Upper lobe of left lung (tissue), 6 donors: ENCODE results near the gene KRT33A. TPM values are rescaled to one million over a fixed set of nuclear protein-coding genes. Genes with fewer than 3 reads are reported as not detected.

Experiments
- ATAC-seq, 2 donors: fragments of 200-7000 bp; cut with Tn5 transposase; one replicate each; pipeline ENCODE4 v1.9.1; 2022; ENCODE audit warnings: mild to moderate bottlenecking in 2 of 2, moderate library complexity in 2 of 2; ENCODE audit not compliant: low FRiP score in 2 of 2
- DNase-seq, 2 donors: peaks; one replicate each; pipeline ENCODE4 v3.0.0-alpha.2; 2019 to 2020
- H3K27ac ChIP-seq, 4 donors: fragments of 200-600 bp; sonication (generic); one replicate each; pipeline ENCODE4 v1.5.1; 2016 to 2019
- H3K27me3 ChIP-seq, 4 donors: fragments of 200-600 bp; sonication (generic); one replicate each; pipeline ENCODE4 v1.5.1; 2017 to 2019
- H3K36me3 ChIP-seq, 4 donors: fragments of 200-600 bp; sonication (generic); one replicate each; pipeline ENCODE4 v1.5.1; 2016 to 2019
- H3K4me1 ChIP-seq, 4 donors: fragments of 200-600 bp; sonication (generic); one replicate each; pipeline ENCODE4 v1.5.1; 2018 to 2019
- H3K4me3 ChIP-seq, 4 donors: fragments of 200-600 bp; sonication (generic); one replicate each; pipeline ENCODE4 v1.5.1; 2017 to 2019; ENCODE audit warnings: mild to moderate bottlenecking in 2 of 4, moderate library complexity in 1 of 4
- H3K9me3 ChIP-seq, 4 donors: fragments of 200-600 bp; sonication (generic); one replicate each; pipeline ENCODE4 v1.5.1; 2018 to 2019
- CTCF ChIP-seq, 6 experiments: fragments of 450-650 bp in 4 of 6; fragments of 200-600 bp in 2 of 6; sonication (generic) in 2 of 6; IDR thresholded peaks; one replicate each; pipeline ENCODE4 v1.5.1; 2016 to 2019; ENCODE audit warnings: antibody characterized with exemption in 6 of 6
- EP300 ChIP-seq, 4 donors: sonication (generic); formaldehyde crosslinking; IDR thresholded peaks; one replicate each; pipeline ENCODE4 v1.5.1; 2017; ENCODE audit warnings: antibody characterized with exemption in 4 of 4, control low read depth in 2 of 4
- POLR2A ChIP-seq, 4 donors: fragments of 450-650 bp; IDR thresholded peaks; one replicate each; pipeline ENCODE4 v1.5.1; 2016 to 2017; ENCODE audit warnings: antibody characterized with exemption in 4 of 4, mild to moderate bottlenecking in 2 of 4
- POLR2AphosphoS5 ChIP-seq, 2 donors: sonication (generic); formaldehyde crosslinking; IDR thresholded peaks; one replicate each; pipeline ENCODE4 v1.5.1; 2017; ENCODE audit warnings: antibody characterized with exemption in 2 of 2
- WGBS, 2 donors: methylation state at CpG; one replicate each; pipeline ENCODE4 v1.1.5; 2017 to 2018; 5-methylcytosine and 5-hydroxymethylcytosine counted together
- total RNA-seq, 6 donors: library from RNA; depleted of rRNA in 4 of 6; stranded (reverse); fragments of >200 nt in 4 of 6; gene quantifications; one replicate each; pipeline versions ENCODE4 v1.1.0 to v1.2.1, GENCODE V29; 2016 to 2021
- donor health status: DM: no; HTN: no; CAD: no; lungs with moderate emphysema.
- donor health status: DM: no; HTN: yes; CAD: no; lungs with severe emphysema.

The KRT33A gene
- total RNA-seq, 6 donors from 2014 or later = not detected

GRCh38 chr17:41322903-41323895 lies 27.4 kb downstream of the KRT33A start:
- TF ChIP-seq CTCF (IDR thresholded peaks at IDR 0.05) (no peak), POLR2AphosphoS5 (IDR thresholded peaks at IDR 0.05) (no peak)
- no peaks in the 10 kb centered on the region for H3K36me3 ChIP-seq
- ATAC-seq (no peak), DNase-seq (no peak)
- H3K4me1 ChIP-seq = no peaks in the 10 kb centered on the region
- 82 to 89% methylated on average over 9 to 11 of the region's 11 CpGs for WGBS, 2 donors
- peaks cover 0 to 8% (median 0%) of the 10 kb centered on the region in 4 donors for H3K9me3 ChIP-seq
- H3K4me3 ChIP-seq = no peak overlapping the region
- H3K27ac ChIP-seq = no peak overlapping the region
- no peaks in the 10 kb centered on the region for H3K27me3 ChIP-seq

GRCh38 chr17:41322094-41322902 lies 28.3 kb downstream of the KRT33A start:
- no peak overlapping the region for H3K27ac ChIP-seq
- ATAC-seq (peak in 1 of 2 donors; percentile 48), DNase-seq (no peak)
- 40 to 42% methylated on average over 5 of the region's 5 CpGs for WGBS, 2 donors
- TF ChIP-seq POLR2AphosphoS5 (IDR thresholded peaks at IDR 0.05) (no peak), CTCF (IDR thresholded peaks at IDR 0.05) (peak; percentile 47 to 77 (median 64))
- H3K4me1 ChIP-seq = no peaks in the 10 kb centered on the region
- H3K4me3 ChIP-seq = no peak overlapping the region
- H3K36me3 ChIP-seq = no peaks in the 10 kb centered on the region
- no peaks in the 10 kb centered on the region for H3K27me3 ChIP-seq
- peaks cover 0 to 8% (median 0%) of the 10 kb centered on the region in 4 donors for H3K9me3 ChIP-seq

- Histone ChIP-seq H3K4me3 (no peak overlapping the region), H3K9me3 (peaks cover 0 to 8% (median 0%) of the 10 kb centered on the region in 4 donors), H3K4me1 (no peaks in the 10 kb centered on the region), H3K36me3 (no peaks in the 10 kb centered on the region), H3K27ac (no peak overlapping the region), H3K27me3 (no peaks in the 10 kb centered on the region)
- DNase-seq (no peak), ATAC-seq (no peak)
- TF ChIP-seq POLR2AphosphoS5 (IDR thresholded peaks at IDR 0.05) = no peak
- TF ChIP-seq POLR2A (IDR thresholded peaks at IDR 0.05) = no peak
- no peak for TF ChIP-seq CTCF (IDR thresholded peaks at IDR 0.05)
- no peak for TF ChIP-seq EP300 (IDR thresholded peaks at IDR 0.05)
- 46 to 86% methylated on average over 2 of the region's 2 CpGs for WGBS, 2 donors
These were observed 32.4 kb downstream of the KRT33A start for GRCh38 chr17:41318231-41318630.

GRCh38 chr17:41315814-41316445 lies 34.7 kb downstream of the KRT33A start:
- Histone ChIP-seq H3K4me1 (no peaks in the 10 kb centered on the region), H3K4me3 (no peak overlapping the region), H3K27me3 (no peaks in the 10 kb centered on the region), H3K9me3 (peaks cover 0 to 8% (median 0%) of the 10 kb centered on the region in 4 donors), H3K27ac (no peak overlapping the region), H3K36me3 (no peaks in the 10 kb centered on the region)
- 77 to 87% methylated on average over 17 of the region's 17 CpGs for WGBS, 2 donors
- TF ChIP-seq EP300 (IDR thresholded peaks at IDR 0.05) (no peak), POLR2A (IDR thresholded peaks at IDR 0.05) (no peak), POLR2AphosphoS5 (IDR thresholded peaks at IDR 0.05) (no peak), CTCF (IDR thresholded peaks at IDR 0.05) (no peak)
- DNase-seq (no peak), ATAC-seq (no peak)
